IPS DF 19.7 (cell line): ENCODE data around the gene RPL35A.

ENCODE experiments used
- DNase-seq: peaks from one replicate; pipeline ENCODE4 v3.0.0-alpha.2; 2013; ENCODE audit warnings: low read depth, low spot score

RPL35A gene

GRCh38 chr3:197996855-197997254, 46.9 kb downstream of the RPL35A start:
- DNase-seq = no peak

- DNase-seq = no peak
Observed at GRCh38 chr3:197997936-197998335, 47.9 kb downstream of the RPL35A start.
